GM21367 (cell line): ENCODE measurements around the gene HMCN1.

Experiments used
- ATAC-seq: cut with Tn5 transposase; IDR thresholded peaks from one replicate; pipeline ENCODE4 v1.9.1; 2021; ENCODE audit not compliant: unreplicated experiment

HMCN1 gene

GRCh38 chr1:186002406-186002805, 268.2 kb downstream of the HMCN1 start:
- no peak for ATAC-seq

GRCh38 chr1:186009039-186009737, 275.0 kb downstream of the HMCN1 start:
- ATAC-seq = no peak

GRCh38 chr1:186014370-186015037, 280.3 kb downstream of the HMCN1 start:
- ATAC-seq = no peak

- no peak for ATAC-seq
Observed at GRCh38 chr1:186016856-186017255, 282.7 kb downstream of the HMCN1 start.

- no peak for ATAC-seq
Observed at GRCh38 chr1:186022184-186022583, 288.0 kb downstream of the HMCN1 start.

GRCh38 chr1:186026946-186027345, 292.8 kb downstream of the HMCN1 start:
- no peak for ATAC-seq

GRCh38 chr1:186027621-186028020, 293.4 kb downstream of the HMCN1 start:
- no peak for ATAC-seq

- ATAC-seq = no peak
Observed at GRCh38 chr1:186030453-186030852, 296.3 kb downstream of the HMCN1 start.

- ATAC-seq = no peak
Observed at GRCh38 chr1:186033847-186034271, 299.7 kb downstream of the HMCN1 start.

GRCh38 chr1:186042230-186042629, 308.0 kb downstream of the HMCN1 start:
- no peak for ATAC-seq

GRCh38 chr1:186043296-186043695, 309.1 kb downstream of the HMCN1 start:
- no peak for ATAC-seq

- no peak for ATAC-seq
Observed at GRCh38 chr1:186044079-186044685, 310.0 kb downstream of the HMCN1 start.

GRCh38 chr1:186046437-186047211, 312.4 kb downstream of the HMCN1 start:
- no peak for ATAC-seq

GRCh38 chr1:186050360-186050759, 316.2 kb downstream of the HMCN1 start:
- no peak for ATAC-seq

- ATAC-seq = no peak
Observed at GRCh38 chr1:186054003-186054402, 319.8 kb downstream of the HMCN1 start.

- ATAC-seq = no peak
Observed at GRCh38 chr1:186054932-186055331, 320.7 kb downstream of the HMCN1 start.

GRCh38 chr1:186055846-186056245, 321.7 kb downstream of the HMCN1 start:
- no peak for ATAC-seq

- ATAC-seq = no peak
Observed at GRCh38 chr1:186057086-186057485, 322.9 kb downstream of the HMCN1 start.

- no peak for ATAC-seq
Observed at GRCh38 chr1:186059311-186059710, 325.1 kb downstream of the HMCN1 start.

- no peak for ATAC-seq
Observed at GRCh38 chr1:186059752-186060151, 325.6 kb downstream of the HMCN1 start.

GRCh38 chr1:186060226-186060625, 326.0 kb downstream of the HMCN1 start:
- ATAC-seq = no peak
